ENCODE data around the gene NAIF1. TPM values are rescaled to one million over a fixed set of nuclear protein-coding genes. Genes with fewer than 3 reads are reported as not detected.

NAIF1 gene
- total and polyA plus RNA-seq, 2 experiments from 2014 or later: 4.9 to 5.5 TPM

DNA sequence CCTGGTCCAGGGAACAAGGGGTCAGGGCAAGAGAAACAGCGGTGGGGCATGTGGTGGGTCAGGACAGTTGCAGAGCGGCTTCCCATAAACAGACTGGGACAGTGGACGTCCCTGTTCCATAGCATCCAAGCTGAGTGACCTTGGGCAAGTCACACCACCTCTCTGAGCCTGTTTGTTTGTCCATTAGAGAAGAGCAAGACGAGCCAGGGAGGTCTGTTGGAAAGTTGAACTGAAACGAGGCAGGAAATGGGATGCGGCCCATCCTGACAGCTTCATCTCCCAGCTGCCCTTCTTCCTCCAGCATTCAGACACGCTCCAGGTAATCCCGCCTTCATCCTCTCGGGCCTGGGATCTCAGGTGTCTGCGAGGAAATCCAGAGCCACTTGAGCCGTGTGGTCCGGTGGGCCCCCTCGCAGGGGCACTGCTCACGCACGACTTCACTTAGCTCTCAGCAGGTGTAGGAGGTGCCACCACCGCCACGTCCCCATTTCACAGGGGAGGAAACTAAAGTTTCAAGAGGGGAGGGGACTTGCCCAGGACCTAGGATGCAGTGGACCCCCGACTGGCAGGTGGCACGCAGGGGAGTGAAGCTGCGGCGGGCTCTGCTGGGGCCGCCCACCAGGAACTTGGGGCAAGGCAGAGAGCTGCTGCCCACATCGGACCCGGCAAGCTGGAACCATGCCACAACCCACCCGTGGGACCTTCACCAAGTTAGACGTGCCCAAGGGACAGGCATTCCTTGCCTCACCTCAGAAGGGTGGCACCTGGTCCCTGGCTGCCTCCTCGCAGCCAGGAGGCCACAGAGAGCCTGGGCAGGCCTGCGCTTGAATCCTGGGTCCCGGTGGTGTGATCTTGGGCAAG is 47.4 kb upstream of the NAIF1 start (continued):
- TF ChIP-seq, protein P1, sequence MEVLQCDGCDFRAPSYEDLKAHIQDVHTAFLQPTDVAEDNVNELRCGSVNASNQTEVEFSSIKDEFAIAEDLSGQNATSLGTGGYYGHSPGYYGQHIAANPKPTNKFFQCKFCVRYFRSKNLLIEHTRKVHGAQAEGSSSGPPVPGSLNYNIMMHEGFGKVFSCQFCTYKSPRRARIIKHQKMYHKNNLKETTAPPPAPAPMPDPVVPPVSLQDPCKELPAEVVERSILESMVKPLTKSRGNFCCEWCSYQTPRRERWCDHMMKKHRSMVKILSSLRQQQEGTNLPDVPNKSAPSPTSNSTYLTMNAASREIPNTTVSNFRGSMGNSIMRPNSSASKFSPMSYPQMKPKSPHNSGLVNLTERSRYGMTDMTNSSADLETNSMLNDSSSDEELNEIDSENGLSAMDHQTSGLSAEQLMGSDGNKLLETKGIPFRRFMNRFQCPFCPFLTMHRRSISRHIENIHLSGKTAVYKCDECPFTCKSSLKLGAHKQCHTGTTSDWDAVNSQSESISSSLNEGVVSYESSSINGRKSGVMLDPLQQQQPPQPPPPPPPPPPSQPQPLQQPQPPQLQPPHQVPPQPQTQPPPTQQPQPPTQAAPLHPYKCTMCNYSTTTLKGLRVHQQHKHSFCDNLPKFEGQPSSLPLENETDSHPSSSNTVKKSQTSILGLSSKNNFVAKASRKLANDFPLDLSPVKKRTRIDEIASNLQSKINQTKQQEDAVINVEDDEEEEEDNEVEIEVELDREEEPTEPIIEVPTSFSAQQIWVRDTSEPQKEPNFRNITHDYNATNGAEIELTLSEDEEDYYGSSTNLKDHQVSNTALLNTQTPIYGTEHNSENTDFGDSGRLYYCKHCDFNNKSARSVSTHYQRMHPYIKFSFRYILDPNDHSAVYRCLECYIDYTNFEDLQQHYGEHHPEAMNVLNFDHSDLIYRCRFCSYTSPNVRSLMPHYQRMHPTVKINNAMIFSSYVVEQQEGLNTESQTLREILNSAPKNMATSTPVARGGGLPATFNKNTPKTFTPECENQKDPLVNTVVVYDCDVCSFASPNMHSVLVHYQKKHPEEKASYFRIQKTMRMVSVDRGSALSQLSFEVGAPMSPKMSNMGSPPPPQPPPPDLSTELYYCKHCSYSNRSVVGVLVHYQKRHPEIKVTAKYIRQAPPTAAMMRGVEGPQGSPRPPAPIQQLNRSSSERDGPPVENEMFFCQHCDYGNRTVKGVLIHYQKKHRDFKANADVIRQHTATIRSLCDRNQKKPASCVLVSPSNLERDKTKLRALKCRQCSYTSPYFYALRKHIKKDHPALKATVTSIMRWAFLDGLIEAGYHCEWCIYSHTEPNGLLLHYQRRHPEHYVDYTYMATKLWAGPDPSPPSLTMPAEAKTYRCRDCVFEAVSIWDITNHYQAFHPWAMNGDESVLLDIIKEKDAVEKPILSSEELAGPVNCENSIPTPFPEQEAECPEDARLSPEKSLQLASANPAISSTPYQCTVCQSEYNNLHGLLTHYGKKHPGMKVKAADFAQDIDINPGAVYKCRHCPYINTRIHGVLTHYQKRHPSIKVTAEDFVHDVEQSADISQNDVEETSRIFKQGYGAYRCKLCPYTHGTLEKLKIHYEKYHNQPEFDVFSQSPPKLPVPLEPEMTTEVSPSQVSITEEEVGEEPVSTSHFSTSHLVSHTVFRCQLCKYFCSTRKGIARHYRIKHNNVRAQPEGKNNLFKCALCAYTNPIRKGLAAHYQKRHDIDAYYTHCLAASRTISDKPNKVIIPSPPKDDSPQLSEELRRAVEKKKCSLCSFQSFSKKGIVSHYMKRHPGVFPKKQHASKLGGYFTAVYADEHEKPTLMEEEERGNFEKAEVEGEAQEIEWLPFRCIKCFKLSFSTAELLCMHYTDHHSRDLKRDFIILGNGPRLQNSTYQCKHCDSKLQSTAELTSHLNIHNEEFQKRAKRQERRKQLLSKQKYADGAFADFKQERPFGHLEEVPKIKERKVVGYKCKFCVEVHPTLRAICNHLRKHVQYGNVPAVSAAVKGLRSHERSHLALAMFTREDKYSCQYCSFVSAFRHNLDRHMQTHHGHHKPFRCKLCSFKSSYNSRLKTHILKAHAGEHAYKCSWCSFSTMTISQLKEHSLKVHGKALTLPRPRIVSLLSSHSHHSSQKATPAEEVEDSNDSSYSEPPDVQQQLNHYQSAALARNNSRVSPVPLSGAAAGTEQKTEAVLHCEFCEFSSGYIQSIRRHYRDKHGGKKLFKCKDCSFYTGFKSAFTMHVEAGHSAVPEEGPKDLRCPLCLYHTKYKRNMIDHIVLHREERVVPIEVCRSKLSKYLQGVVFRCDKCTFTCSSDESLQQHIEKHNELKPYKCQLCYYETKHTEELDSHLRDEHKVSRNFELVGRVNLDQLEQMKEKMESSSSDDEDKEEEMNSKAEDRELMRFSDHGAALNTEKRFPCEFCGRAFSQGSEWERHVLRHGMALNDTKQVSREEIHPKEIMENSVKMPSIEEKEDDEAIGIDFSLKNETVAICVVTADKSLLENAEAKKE (CRISPR knock-in tag; IDR thresholded peaks at IDR 0.05): no peak
- TF ChIP-seq STAT1 (IDR thresholded peaks at IDR 0.05; ENCODE audit: unreplicated experiment): no peak
- no peak for TF ChIP-seq ZNF114 (CRISPR knock-in tag; IDR thresholded peaks at IDR 0.05)

DNA sequence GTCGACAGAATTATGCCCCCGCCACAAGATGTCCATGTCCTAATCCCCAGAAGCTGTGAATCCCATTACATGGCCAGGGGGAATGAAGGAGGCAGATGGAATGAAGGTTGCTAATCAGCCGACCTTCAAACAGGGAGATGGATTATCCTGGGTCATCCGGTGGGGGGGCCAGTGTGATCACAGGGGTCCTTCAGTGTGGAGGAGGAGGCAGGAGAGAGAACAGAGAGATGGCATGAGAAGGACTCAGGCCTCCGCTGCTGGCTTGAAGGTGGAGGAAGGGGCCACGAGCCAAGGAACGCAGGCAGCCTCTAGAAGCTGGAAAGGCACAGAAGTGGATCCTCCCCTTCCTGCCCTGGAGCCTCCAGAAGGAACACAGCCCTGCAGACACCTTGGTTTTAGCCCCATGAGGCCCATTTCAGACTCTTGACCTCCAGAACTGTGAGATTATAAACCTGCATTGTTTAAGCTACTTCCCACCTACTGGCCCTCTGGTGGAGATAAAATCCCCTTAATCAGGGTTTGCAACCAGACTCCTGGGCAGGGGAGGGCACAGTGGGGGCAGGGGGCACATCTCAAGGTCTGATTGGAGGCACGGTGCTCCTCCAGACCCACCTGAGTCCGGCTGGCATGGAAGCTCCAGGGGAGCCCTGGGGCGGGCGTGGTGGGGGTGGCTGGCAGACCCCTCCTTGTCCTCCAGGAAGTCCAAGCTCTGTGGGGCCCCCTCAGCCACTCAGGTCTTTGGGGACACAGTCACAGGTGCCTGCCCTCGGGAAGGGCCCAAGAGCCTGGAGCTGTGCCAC is 46.6 kb upstream of the NAIF1 start:
- Histone ChIP-seq H3K27me3 (ENCODE audit: insufficient read depth) (no peaks in the 10 kb centered on the region), H3K36me3 (ENCODE audit: insufficient read depth) (no peaks in the 10 kb centered on the region), H3K4me2 (no peak overlapping the region), H3K79me2 (replicated peaks; ENCODE audit: insufficient read depth) (no peaks in the 10 kb centered on the region), H4K20me1 (replicated peaks; ENCODE audit: insufficient read depth) (no peaks in the 10 kb centered on the region; the same call in 1 of the 2 replicates), H3K4me1 (ENCODE audit: insufficient read depth) (peaks cover 10% of the 10 kb centered on the region; the same call in 1 of the 2 replicates), H3K4me3 (no peak overlapping the region), H3K9me2 (ENCODE audit: insufficient read depth) (no peaks in the 10 kb centered on the region), H3K27ac (ENCODE audit: low read depth) (no peak overlapping the region), H3F3A (replicated peaks; ENCODE audit: low read depth) (peaks cover 8% of the 10 kb centered on the region; the same call in 1 of the 2 replicates), H2AFZ (no peak overlapping the region)
- no peaks in the 10 kb centered on the region for H3K9me3 Mint-ChIP-seq
- peaks cover 21% of the 10 kb centered on the region for H3K36me3 Mint-ChIP-seq (ENCODE audit: low read depth)
- ATAC-seq (no peak), DNase-seq (ENCODE audit: low spot score) (no peak)
- H3K27me3 Mint-ChIP-seq (ENCODE audit: insufficient read depth, low read depth, poor library complexity): peaks cover 10% of the 10 kb centered on the region
- no peak overlapping the region; the same call in 2 of the 3 replicates for H3K4me3 Mint-ChIP-seq
- H3K27ac Mint-ChIP-seq: no peak overlapping the region
- peaks cover 18% of the 10 kb centered on the region for H3K4me1 Mint-ChIP-seq
- TF ChIP-seq, protein P2, sequence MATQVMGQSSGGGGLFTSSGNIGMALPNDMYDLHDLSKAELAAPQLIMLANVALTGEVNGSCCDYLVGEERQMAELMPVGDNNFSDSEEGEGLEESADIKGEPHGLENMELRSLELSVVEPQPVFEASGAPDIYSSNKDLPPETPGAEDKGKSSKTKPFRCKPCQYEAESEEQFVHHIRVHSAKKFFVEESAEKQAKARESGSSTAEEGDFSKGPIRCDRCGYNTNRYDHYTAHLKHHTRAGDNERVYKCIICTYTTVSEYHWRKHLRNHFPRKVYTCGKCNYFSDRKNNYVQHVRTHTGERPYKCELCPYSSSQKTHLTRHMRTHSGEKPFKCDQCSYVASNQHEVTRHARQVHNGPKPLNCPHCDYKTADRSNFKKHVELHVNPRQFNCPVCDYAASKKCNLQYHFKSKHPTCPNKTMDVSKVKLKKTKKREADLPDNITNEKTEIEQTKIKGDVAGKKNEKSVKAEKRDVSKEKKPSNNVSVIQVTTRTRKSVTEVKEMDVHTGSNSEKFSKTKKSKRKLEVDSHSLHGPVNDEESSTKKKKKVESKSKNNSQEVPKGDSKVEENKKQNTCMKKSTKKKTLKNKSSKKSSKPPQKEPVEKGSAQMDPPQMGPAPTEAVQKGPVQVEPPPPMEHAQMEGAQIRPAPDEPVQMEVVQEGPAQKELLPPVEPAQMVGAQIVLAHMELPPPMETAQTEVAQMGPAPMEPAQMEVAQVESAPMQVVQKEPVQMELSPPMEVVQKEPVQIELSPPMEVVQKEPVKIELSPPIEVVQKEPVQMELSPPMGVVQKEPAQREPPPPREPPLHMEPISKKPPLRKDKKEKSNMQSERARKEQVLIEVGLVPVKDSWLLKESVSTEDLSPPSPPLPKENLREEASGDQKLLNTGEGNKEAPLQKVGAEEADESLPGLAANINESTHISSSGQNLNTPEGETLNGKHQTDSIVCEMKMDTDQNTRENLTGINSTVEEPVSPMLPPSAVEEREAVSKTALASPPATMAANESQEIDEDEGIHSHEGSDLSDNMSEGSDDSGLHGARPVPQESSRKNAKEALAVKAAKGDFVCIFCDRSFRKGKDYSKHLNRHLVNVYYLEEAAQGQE (IDR thresholded peaks at IDR 0.05; ENCODE audit: unreplicated experiment): no peak
- TF ChIP-seq NANOG (IDR thresholded peaks at IDR 0.05; ENCODE audit: borderline replicate concordance) (no peak), STAT1 (IDR thresholded peaks at IDR 0.05; ENCODE audit: unreplicated experiment) (no peak)

Data from GM23338 (cell line).